Peyer's patch (tissue), 4 donors: ENCODE measurements around the gene ARMC9. TPM values are rescaled to one million over a fixed set of nuclear protein-coding genes. Genes with fewer than 3 reads are reported as not detected.

Experiments used
- DNase-seq, 3 donors: peaks; one replicate each; pipeline ENCODE4 v3.0.0-alpha.2; 2017 to 2019
- H3K27ac ChIP-seq, 4 donors: fragments of 200-600 bp; sonication (generic); one replicate each; pipeline ENCODE4 v1.5.1; 2016 to 2019
- H3K27me3 ChIP-seq, 2 donors: fragments of 200-600 bp; sonication (generic); one replicate each; pipeline ENCODE4 v1.5.1; 2019
- H3K36me3 ChIP-seq, 3 donors: fragments of 200-600 bp; sonication (generic); one replicate each; pipeline ENCODE4 v1.5.1; 2016 to 2019
- H3K4me1 ChIP-seq, 4 donors: fragments of 200-600 bp; sonication (generic); one replicate each; pipeline ENCODE4 v1.5.1; 2016 to 2019
- H3K4me3 ChIP-seq, 4 donors: fragments of 200-600 bp; sonication (generic); 1 replicate in 3 of 4; 2 replicates in 1 of 4; pipeline ENCODE4 v1.5.1; 2016 to 2019; ENCODE audit warnings: mild to moderate bottlenecking in 1 of 4
- H3K9me3 ChIP-seq, 4 donors: fragments of 200-600 bp; sonication (generic); one replicate each; pipeline ENCODE4 v1.5.1; 2016 to 2019; ENCODE audit warnings: mild to moderate bottlenecking in 1 of 4
- POLR2A ChIP-seq, 2 donors: fragments of 450-650 bp; IDR thresholded peaks; one replicate each; pipeline ENCODE4 v1.5.1; 2017; ENCODE audit warnings: antibody characterized with exemption in 2 of 2, mild to moderate bottlenecking in 2 of 2, moderate library complexity in 2 of 2
- total RNA-seq, 4 donors: library from RNA; depleted of rRNA; stranded (reverse); fragments of >200 nt; gene quantifications; one replicate each; pipeline ENCODE4 v1.1.0, GENCODE V29; 2016
- TF ChIP-seq, protein P1 (sequence below), 6 experiments: fragments of 450-650 bp in 4 of 6; fragments of 200-600 bp in 2 of 6; sonication (generic) in 1 of 6; IDR thresholded peaks; one replicate each; pipeline ENCODE4 v1.5.1; 2017 to 2019; ENCODE audit warnings: antibody characterized with exemption in 6 of 6, mild to moderate bottlenecking in 3 of 6, moderate library complexity in 1 of 6

The ARMC9 gene
- total RNA-seq, 4 donors from 2014 or later, result 3.3 to 15.7 (median 10.5) TPM

DNA sequence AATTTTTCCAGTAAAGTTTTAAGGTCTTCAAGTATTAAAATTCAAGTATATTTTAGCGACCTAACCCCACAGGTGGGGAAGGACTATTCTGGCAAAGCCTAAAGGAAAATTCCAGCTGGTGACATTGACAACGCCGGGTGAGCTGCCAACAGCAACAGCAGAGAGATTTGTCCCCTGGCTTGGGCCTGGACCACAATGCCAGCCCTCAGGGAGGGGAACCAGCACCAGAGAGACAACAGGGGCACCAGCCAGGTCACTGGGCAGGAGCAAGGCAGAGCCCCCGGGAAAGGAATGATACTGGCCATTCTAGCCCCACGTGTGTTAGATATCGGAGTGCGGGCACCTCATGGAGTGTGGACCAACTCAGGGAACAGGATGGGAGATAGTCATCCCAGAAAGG is 95.7 kb downstream of the ARMC9 start:
- H3K4me3 ChIP-seq, result no peak overlapping the region
- no peaks in the 10 kb centered on the region for H3K27me3 ChIP-seq
- peaks cover 0 to 37% (median 2%) of the 10 kb centered on the region in 4 donors for H3K4me1 ChIP-seq
- no peaks in the 10 kb centered on the region for H3K9me3 ChIP-seq
- no peak overlapping the region for H3K27ac ChIP-seq
- H3K36me3 ChIP-seq, result peaks cover 0 to 6% (median 0%) of the 10 kb centered on the region in 3 donors
- no peak for TF ChIP-seq POLR2A (IDR thresholded peaks at IDR 0.05)
- TF ChIP-seq, protein P1, sequence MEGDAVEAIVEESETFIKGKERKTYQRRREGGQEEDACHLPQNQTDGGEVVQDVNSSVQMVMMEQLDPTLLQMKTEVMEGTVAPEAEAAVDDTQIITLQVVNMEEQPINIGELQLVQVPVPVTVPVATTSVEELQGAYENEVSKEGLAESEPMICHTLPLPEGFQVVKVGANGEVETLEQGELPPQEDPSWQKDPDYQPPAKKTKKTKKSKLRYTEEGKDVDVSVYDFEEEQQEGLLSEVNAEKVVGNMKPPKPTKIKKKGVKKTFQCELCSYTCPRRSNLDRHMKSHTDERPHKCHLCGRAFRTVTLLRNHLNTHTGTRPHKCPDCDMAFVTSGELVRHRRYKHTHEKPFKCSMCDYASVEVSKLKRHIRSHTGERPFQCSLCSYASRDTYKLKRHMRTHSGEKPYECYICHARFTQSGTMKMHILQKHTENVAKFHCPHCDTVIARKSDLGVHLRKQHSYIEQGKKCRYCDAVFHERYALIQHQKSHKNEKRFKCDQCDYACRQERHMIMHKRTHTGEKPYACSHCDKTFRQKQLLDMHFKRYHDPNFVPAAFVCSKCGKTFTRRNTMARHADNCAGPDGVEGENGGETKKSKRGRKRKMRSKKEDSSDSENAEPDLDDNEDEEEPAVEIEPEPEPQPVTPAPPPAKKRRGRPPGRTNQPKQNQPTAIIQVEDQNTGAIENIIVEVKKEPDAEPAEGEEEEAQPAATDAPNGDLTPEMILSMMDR (IDR thresholded peaks at IDR 0.05), result no peak
- DNase-seq, result no peak

DNA sequence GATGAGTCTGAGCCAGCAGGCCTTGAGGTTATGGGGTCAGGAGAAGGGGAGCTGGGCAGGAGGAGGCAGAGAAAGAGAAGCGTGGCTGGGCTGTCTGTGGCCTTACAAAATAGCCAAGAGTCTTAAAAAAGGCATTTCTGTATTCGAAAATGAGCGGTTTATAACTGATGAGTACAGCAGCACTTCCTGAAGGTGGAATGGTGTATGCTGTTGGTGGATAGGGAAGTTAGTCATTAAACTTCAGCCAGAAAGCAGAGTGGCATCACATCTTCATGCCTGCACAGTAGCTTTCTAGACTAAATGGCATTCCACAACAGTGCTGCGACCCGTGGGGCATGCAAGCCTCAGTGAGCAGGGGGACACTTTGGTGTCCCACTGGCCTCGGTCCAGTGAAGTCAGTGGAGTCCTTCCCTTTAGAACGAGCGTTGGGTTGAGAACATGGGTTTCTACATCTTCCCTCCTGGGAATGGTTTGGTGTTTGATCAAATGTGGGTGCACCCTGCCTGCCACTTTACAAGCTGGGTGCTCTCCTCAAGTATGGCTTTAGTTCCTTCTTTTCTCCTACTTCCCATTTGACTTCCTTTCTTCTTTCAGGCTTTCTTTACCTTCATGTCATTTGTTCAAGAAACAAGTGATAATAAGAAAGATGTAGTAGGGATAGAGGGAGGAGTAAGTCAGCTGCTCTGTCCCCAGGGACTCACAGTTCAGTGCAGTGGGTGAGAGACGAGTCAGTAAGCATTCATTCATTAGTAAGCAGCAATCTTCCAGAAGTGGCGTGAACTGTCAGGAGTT is 96.3 kb downstream of the ARMC9 start:
- H3K9me3 ChIP-seq, result no peaks in the 10 kb centered on the region
- H3K4me3 ChIP-seq, result no peak overlapping the region
- H3K27ac ChIP-seq, result no peak overlapping the region
- H3K4me1 ChIP-seq, result peaks cover 0 to 31% (median 0%) of the 10 kb centered on the region in 4 donors
- no peak for DNase-seq
- H3K27me3 ChIP-seq, result no peaks in the 10 kb centered on the region
- TF ChIP-seq, protein P1 (IDR thresholded peaks at IDR 0.05), result no peak
- no peak for TF ChIP-seq POLR2A (IDR thresholded peaks at IDR 0.05)
- peaks cover 0 to 6% (median 0%) of the 10 kb centered on the region in 3 donors for H3K36me3 ChIP-seq

DNA sequence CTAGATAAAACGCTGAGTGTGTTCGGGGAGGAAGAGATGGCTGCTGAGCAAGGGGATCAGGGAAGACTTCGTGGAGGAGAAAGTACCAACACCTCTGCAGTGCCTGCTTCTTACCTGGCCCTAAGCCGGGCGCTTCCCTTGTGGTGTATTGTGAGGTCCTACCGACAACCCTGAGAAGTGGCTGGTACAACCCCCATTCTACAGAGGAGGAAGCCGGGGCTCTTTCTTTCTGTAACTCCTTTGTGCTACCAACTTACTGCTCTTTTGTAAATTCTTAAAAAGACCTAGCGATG is 96.9 kb downstream of the ARMC9 start:
- Histone ChIP-seq H3K27me3 (no peaks in the 10 kb centered on the region), H3K36me3 (peaks cover 0 to 6% (median 0%) of the 10 kb centered on the region in 3 donors), H3K4me3 (no peak overlapping the region), H3K27ac (no peak overlapping the region), H3K9me3 (no peaks in the 10 kb centered on the region), H3K4me1 (peaks cover 0 to 25% (median 0%) of the 10 kb centered on the region in 4 donors)
- TF ChIP-seq, protein P1 (IDR thresholded peaks at IDR 0.05), result no peak
- TF ChIP-seq POLR2A (IDR thresholded peaks at IDR 0.05), result no peak
- DNase-seq, result no peak

DNA sequence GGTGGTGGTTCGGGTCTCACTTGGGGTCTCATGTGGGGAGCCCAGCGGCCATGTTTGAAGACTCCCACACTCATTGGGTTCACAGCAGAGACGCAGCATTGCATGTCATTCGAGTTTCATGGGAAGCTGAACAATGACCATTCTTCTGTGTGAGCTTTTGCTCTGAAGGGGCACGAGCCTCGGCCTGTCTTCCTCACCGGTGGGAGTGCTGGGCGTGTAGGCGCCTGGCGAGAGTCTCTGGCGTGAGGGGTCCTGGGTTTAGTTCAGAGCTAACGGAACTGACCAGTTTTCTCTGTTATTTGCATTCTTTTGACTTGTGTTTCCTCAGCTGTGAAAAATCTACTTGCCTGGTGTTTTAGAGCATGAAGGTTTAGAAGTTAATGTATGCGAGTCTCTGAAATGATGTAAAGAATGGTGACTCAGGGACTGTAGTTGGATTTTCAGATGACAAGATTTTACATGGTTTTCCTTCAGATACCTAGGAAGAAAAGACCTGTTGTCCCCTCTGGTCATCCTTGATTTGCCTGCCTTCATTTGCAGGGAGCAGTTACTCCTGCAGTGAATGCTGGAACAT is 98.1 kb downstream of the ARMC9 start:
- TF ChIP-seq, protein P1 (IDR thresholded peaks at IDR 0.05), result no peak
- TF ChIP-seq POLR2A (IDR thresholded peaks at IDR 0.05), result no peak
- no peaks in the 10 kb centered on the region for H3K27me3 ChIP-seq
- no peak overlapping the region for H3K4me3 ChIP-seq
- no peak overlapping the region for H3K27ac ChIP-seq
- DNase-seq, result no peak
- H3K4me1 ChIP-seq, result peaks cover 0 to 24% (median 0%) of the 10 kb centered on the region in 4 donors
- peaks cover 0 to 1% (median 0%) of the 10 kb centered on the region in 3 donors for H3K36me3 ChIP-seq
- no peaks in the 10 kb centered on the region for H3K9me3 ChIP-seq

DNA sequence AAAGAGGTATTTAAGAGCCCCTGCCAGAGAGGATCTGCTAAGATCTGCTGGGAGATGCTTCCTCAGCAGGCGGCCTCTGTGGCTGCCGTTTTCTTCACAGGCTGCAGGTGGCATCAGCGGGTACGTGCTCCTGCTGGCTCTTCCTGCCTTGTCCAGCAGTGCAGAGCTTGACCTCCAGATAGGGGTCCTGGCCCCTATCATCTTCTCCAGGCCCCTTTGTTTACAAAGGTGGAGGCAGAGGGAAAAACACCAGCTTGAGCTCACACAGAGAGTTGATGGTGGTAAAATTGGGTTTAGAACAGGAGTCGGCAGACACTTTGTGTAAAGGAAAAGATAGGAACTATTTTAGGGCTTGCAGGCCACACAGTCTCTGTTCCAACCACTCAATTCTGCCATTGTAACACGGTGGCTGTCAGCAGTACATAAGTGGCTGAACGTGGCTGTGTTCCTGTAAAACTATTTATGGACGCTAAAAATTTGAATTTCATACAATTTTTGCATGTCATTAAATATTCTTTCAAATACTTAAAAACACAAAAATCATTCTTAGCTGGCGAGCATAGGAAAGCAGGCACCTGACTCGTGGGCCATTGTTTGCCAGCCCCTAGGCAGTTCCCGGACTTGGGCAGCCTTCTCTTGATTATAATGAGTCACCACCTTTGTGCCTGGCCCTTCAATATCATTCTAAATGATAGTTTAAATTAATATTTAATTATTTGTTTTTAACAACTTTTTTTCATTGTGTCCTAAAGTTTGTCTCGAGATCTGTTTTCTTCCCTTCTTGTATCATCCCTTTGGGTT is 98.9 kb downstream of the ARMC9 start:
- H3K4me3 ChIP-seq, result no peak overlapping the region
- H3K4me1 ChIP-seq, result peaks cover 0 to 21% (median 0%) of the 10 kb centered on the region in 4 donors
- TF ChIP-seq POLR2A (IDR thresholded peaks at IDR 0.05), result no peak
- TF ChIP-seq, protein P1 (IDR thresholded peaks at IDR 0.05), result peak; percentile 42 to 86 (median 70)
- peak; percentile 50 to 80 (median 75) for DNase-seq
- no peaks in the 10 kb centered on the region for H3K36me3 ChIP-seq
- H3K27me3 ChIP-seq, result no peaks in the 10 kb centered on the region
- H3K27ac ChIP-seq, result no peak overlapping the region
- no peaks in the 10 kb centered on the region for H3K9me3 ChIP-seq
